ENCODE results near the gene CEACAM4.

CEACAM4 gene

GRCh38 chr19:41616792-41617621 is 9.9 kb downstream of the CEACAM4 start:
- no peak for DNase-seq

GRCh38 chr19:41615207-41615606 is 11.7 kb downstream of the CEACAM4 start:
- DNase-seq: no peak

- DNase-seq: no peak
These were observed 14.4 kb downstream of the CEACAM4 start for GRCh38 chr19:41612483-41612882.

- DNase-seq: no peak
These were observed 16.1 kb downstream of the CEACAM4 start for GRCh38 chr19:41610789-41611188.

GRCh38 chr19:41607668-41608067 is 19.2 kb downstream of the CEACAM4 start:
- DNase-seq: no peak

- DNase-seq: no peak
These were observed 20.5 kb downstream of the CEACAM4 start for GRCh38 chr19:41606215-41606837.

- DNase-seq: no peak
These were observed 22.0 kb downstream of the CEACAM4 start for GRCh38 chr19:41604831-41605230.

- no peak for DNase-seq
These were observed 25.1 kb downstream of the CEACAM4 start for GRCh38 chr19:41601771-41602170.

- DNase-seq: no peak
These were observed 27.5 kb downstream of the CEACAM4 start for GRCh38 chr19:41599175-41599966.

- DNase-seq: peak; percentile 34
These were observed 29.3 kb downstream of the CEACAM4 start for GRCh38 chr19:41597600-41598041.

- DNase-seq: no peak
These were observed 31.0 kb downstream of the CEACAM4 start for GRCh38 chr19:41595890-41596280.

- DNase-seq: peak; percentile 35
These were observed 31.5 kb downstream of the CEACAM4 start for GRCh38 chr19:41595258-41595889.

GRCh38 chr19:41591951-41592562 is 34.8 kb downstream of the CEACAM4 start:
- DNase-seq: no peak

GRCh38 chr19:41590936-41591335 is 35.9 kb downstream of the CEACAM4 start:
- no peak for DNase-seq

GRCh38 chr19:41589371-41589770 is 37.5 kb downstream of the CEACAM4 start:
- DNase-seq: no peak

GRCh38 chr19:41588497-41589209 is 38.2 kb downstream of the CEACAM4 start:
- DNase-seq: no peak

GRCh38 chr19:41587838-41588210 is 39.0 kb downstream of the CEACAM4 start:
- DNase-seq: no peak

- no peak for DNase-seq
These were observed 39.6 kb downstream of the CEACAM4 start for GRCh38 chr19:41587101-41587837.

GRCh38 chr19:41586064-41586463 is 40.8 kb downstream of the CEACAM4 start:
- DNase-seq: no peak

GRCh38 chr19:41584931-41585330 is 41.9 kb downstream of the CEACAM4 start:
- no peak for DNase-seq

GRCh38 chr19:41584260-41584810 is 42.5 kb downstream of the CEACAM4 start:
- DNase-seq: no peak
